Trophoblast cell (in vitro differentiated cells and primary cell): ENCODE measurements around the gene CTAGE9.

Experiments
- DNase-seq, 2 donors: peaks; one replicate each; pipeline ENCODE4 v3.0.0-alpha.2; 2016
- H2AFZ ChIP-seq: 2 replicates; pipeline ENCODE4 v1.6.1; 2013; ENCODE audit warnings: low read length, moderate library complexity, mild to moderate bottlenecking; ENCODE audit not compliant: insufficient read depth, poor library complexity
- H2AK5ac ChIP-seq: 2 replicates; pipeline ENCODE4 v1.6.1; 2013; ENCODE audit warnings: mild to moderate bottlenecking, low read length
- H2BK120ac ChIP-seq: 2 replicates; pipeline ENCODE4 v1.6.1; 2013; ENCODE audit warnings: low read length, mild to moderate bottlenecking, moderate library complexity; ENCODE audit not compliant: insufficient read depth, poor library complexity
- H2BK12ac ChIP-seq: 2 replicates; pipeline ENCODE4 v1.6.1; 2013; ENCODE audit warnings: mild to moderate bottlenecking, low read length, moderate library complexity
- H2BK5ac ChIP-seq: 2 replicates; pipeline ENCODE4 v1.6.1; 2013; ENCODE audit warnings: low read length, low read depth, moderate library complexity, mild to moderate bottlenecking; ENCODE audit not compliant: poor library complexity
- H3K14ac ChIP-seq: 2 replicates; pipeline ENCODE4 v1.6.1; 2013; ENCODE audit warnings: mild to moderate bottlenecking, low read length
- H3K18ac ChIP-seq: 2 replicates; pipeline ENCODE4 v1.6.1; 2013; ENCODE audit warnings: mild to moderate bottlenecking, low read length
- H3K23ac ChIP-seq: 2 replicates; pipeline ENCODE4 v1.6.1; 2013; ENCODE audit warnings: low read length
- H3K27ac ChIP-seq: 2 replicates; pipeline ENCODE4 v1.5.1; 2013; ENCODE audit warnings: low read depth, mild to moderate bottlenecking, inconsistent platforms, low read length, moderate library complexity
- H3K27me3 ChIP-seq: 2 replicates; pipeline ENCODE4 v1.6.1; 2013; ENCODE audit warnings: inconsistent platforms, mild to moderate bottlenecking, low read length, moderate library complexity; ENCODE audit not compliant: insufficient read depth
- H3K36me3 ChIP-seq, 2 experiments: 1 replicate in 1 of 2; 2 replicates in 1 of 2; pipeline ENCODE4 v1.6.1; 2013; ENCODE audit warnings: low read length in 2 of 2, mild to moderate bottlenecking in 2 of 2, moderate library complexity in 1 of 2; ENCODE audit not compliant: insufficient read depth in 2 of 2, control insufficient read depth in 1 of 2
- H3K4ac ChIP-seq: 2 replicates; pipeline ENCODE4 v1.6.1; 2013; ENCODE audit warnings: low read depth, mild to moderate bottlenecking, low read length, moderate library complexity
- H3K4me1 ChIP-seq, 2 experiments: 1 replicate in 1 of 2; 2 replicates in 1 of 2; pipeline ENCODE4 v1.6.1; 2013; ENCODE audit warnings: low read length in 2 of 2, mild to moderate bottlenecking in 2 of 2, moderate library complexity in 1 of 2; ENCODE audit not compliant: insufficient read depth in 2 of 2, control insufficient read depth in 1 of 2
- H3K4me2 ChIP-seq: 2 replicates; pipeline ENCODE4 v1.6.1; 2013; ENCODE audit warnings: inconsistent platforms, mild to moderate bottlenecking, low read length, moderate library complexity
- H3K4me3 ChIP-seq: 2 replicates; pipeline ENCODE4 v1.5.1; 2013; ENCODE audit warnings: mild to moderate bottlenecking, low read depth, low read length, inconsistent platforms
- H3K79me1 ChIP-seq: one replicate; pipeline ENCODE4 v1.6.1; 2013; ENCODE audit warnings: low read length
- H3K79me2 ChIP-seq: 2 replicates; pipeline ENCODE4 v1.6.1; 2013; ENCODE audit warnings: low read length, mild to moderate bottlenecking; ENCODE audit not compliant: control insufficient read depth, insufficient read depth, poor library complexity
- H3K9ac ChIP-seq: 2 replicates; pipeline ENCODE4 v1.6.1; 2013; ENCODE audit warnings: mild to moderate bottlenecking, low read length
- H3K9me3 ChIP-seq: 2 replicates; pipeline ENCODE4 v1.6.1; 2013; ENCODE audit warnings: low read depth, mild to moderate bottlenecking, control low read depth, inconsistent platforms, low read length; ENCODE audit not compliant: insufficient read depth
- H4K12ac ChIP-seq: 2 replicates; pipeline ENCODE4 v1.6.1; 2013; ENCODE audit warnings: low read depth, mild to moderate bottlenecking, low read length, moderate library complexity
- H4K8ac ChIP-seq: 2 replicates; pipeline ENCODE4 v1.6.1; 2013; ENCODE audit warnings: low read depth, mild to moderate bottlenecking, low read length, moderate library complexity
- H4K91ac ChIP-seq: one replicate; pipeline ENCODE4 v1.6.1; 2013; ENCODE audit warnings: low read depth, mild to moderate bottlenecking, low read length, moderate library complexity
- WGBS: extraction: QIAGEN DNeasy Blood & Tissue Kit; methylation state at CpG from one replicate; pipeline ENCODE4 v1.1.7; 2013; ENCODE audit warnings: missing lambda C conversion rate; ENCODE audit not compliant: insufficient read length, insufficient coverage; ENCODE audit errors: extremely low coverage; 5-methylcytosine and 5-hydroxymethylcytosine counted together

Gene CTAGE9

DNA sequence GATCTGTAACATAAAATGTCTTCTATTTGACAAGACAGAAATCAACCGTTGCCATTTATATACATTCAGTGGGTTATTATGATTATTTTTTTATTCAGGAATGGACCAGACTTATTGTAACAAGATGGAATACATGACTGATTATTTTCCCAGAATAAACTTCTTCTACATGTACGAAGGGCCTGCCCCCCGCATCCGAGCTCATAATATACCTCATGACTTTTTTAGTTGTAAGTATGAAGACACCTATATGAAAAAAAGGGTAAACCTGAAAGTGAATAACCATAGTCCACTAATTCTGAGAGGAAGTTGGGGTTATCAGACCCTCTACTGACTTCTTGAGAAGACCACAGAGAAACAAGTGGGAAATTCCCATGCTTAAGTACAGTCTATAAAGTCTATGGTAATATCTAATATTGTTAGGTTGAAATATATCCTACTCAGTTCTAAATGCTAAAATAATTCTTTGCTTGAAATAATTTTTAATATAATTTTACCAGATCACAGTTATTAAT, 25.5 kb downstream of the CTAGE9 start:
- H3K9ac ChIP-seq = no peak overlapping the region
- no peaks in the 10 kb centered on the region for H3K9me3 ChIP-seq
- no peaks in the 10 kb centered on the region for H3K27me3 ChIP-seq
- H3K79me1 ChIP-seq = no peaks in the 10 kb centered on the region
- H3K79me2 ChIP-seq = no peaks in the 10 kb centered on the region
- H3K36me3 ChIP-seq = no peaks in the 10 kb centered on the region
- no peak overlapping the region for H4K12ac ChIP-seq
- H3K18ac ChIP-seq = no peak overlapping the region
- no peak overlapping the region for H3K23ac ChIP-seq
- H3K27ac ChIP-seq = no peak overlapping the region
- H2AFZ ChIP-seq = no peak overlapping the region
- no peak overlapping the region for H2BK12ac ChIP-seq
- H4K91ac ChIP-seq = no peak overlapping the region
- no peak overlapping the region for H4K8ac ChIP-seq
- no peak overlapping the region for H2BK5ac ChIP-seq
- no peak overlapping the region for H3K4me2 ChIP-seq
- H3K4me1 ChIP-seq = no peaks in the 10 kb centered on the region
- DNase-seq = no peak
- no peak overlapping the region for H3K14ac ChIP-seq
- WGBS = no CpG with 5 or more reads among the region's 4 CpGs
- no peak overlapping the region for H2AK5ac ChIP-seq
- no peak overlapping the region for H3K4ac ChIP-seq
- H2BK120ac ChIP-seq = no peak overlapping the region
- H3K4me3 ChIP-seq = no peak overlapping the region

DNA sequence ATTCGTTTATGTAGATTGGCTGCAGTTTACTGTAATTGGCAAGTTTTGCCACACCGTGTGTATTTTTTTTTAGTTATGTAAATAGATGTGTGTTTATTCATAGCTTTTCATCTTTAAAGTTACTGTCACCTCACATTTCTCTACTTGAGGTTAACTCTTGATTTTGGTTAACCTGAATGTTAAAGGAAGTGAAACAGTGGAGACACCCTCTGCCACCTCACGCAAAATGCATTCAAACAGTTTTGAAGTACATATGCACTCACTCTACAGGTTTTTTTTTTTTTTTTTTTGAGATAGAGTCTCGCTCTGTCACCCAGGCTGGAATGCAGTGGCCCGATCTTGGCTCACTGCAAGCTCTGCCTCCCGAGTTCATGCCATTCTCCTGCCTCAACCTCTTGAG, 27.3 kb downstream of the CTAGE9 start:
- H3K9ac ChIP-seq = no peak overlapping the region
- H2BK120ac ChIP-seq = no peak overlapping the region
- H3K27me3 ChIP-seq = no peaks in the 10 kb centered on the region
- no peaks in the 10 kb centered on the region for H3K36me3 ChIP-seq
- no peak overlapping the region for H3K18ac ChIP-seq
- no peak overlapping the region for H2BK12ac ChIP-seq
- H3K4me2 ChIP-seq = no peak overlapping the region
- peak; percentile 5 to 74 for DNase-seq
- no peak overlapping the region for H3K4ac ChIP-seq
- H3K4me3 ChIP-seq = no peak overlapping the region
- no peak overlapping the region for H2BK5ac ChIP-seq
- no peak overlapping the region for H3K14ac ChIP-seq
- H3K9me3 ChIP-seq = no peaks in the 10 kb centered on the region
- H4K91ac ChIP-seq = no peak overlapping the region
- no peak overlapping the region for H3K23ac ChIP-seq
- no peak overlapping the region for H2AFZ ChIP-seq
- H3K79me2 ChIP-seq = no peaks in the 10 kb centered on the region
- H3K79me1 ChIP-seq = no peaks in the 10 kb centered on the region
- no peak overlapping the region for H4K12ac ChIP-seq
- H3K27ac ChIP-seq = no peak overlapping the region
- H2AK5ac ChIP-seq = no peak overlapping the region
- no peaks in the 10 kb centered on the region for H3K4me1 ChIP-seq
- no CpG with 5 or more reads among the region's 6 CpGs for WGBS
- no peak overlapping the region for H4K8ac ChIP-seq

DNA sequence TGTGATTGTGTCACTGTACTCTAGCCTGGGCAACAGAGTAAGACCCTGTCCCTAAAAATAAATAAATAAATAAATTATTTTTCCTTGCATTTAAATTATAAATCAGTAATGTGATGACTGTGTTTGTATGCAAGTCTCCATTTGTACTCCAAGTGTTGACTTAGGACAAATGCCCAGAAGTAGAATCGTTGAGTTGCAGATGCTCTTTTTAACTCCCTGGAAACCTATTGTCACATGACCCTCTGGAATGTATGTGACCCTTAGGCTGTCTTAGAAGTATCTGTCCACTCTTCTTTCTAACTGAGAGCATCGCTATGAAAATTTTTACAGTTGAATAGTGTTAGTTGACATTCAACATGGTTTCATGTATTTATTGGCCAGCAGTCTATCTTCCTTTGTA, 28.4 kb downstream of the CTAGE9 start:
- Histone ChIP-seq H2AFZ (no peak overlapping the region), H3K9me3 (no peaks in the 10 kb centered on the region), H3K9ac (no peak overlapping the region), H2BK120ac (no peak overlapping the region), H3K79me2 (no peaks in the 10 kb centered on the region), H3K36me3 (no peaks in the 10 kb centered on the region), H3K4me3 (no peak overlapping the region), H3K4ac (no peak overlapping the region), H3K23ac (no peak overlapping the region), H4K8ac (no peak overlapping the region), H2AK5ac (no peak overlapping the region), H4K91ac (no peak overlapping the region), H4K12ac (no peak overlapping the region), H3K4me1 (no peaks in the 10 kb centered on the region), H3K4me2 (no peak overlapping the region), H3K14ac (no peak overlapping the region), H3K79me1 (no peaks in the 10 kb centered on the region), H3K27me3 (no peaks in the 10 kb centered on the region), H3K18ac (no peak overlapping the region), H2BK12ac (no peak overlapping the region), H3K27ac (no peak overlapping the region), H2BK5ac (no peak overlapping the region)
- no peak for DNase-seq
- WGBS = no CpG with 5 or more reads among the region's 2 CpGs

DNA sequence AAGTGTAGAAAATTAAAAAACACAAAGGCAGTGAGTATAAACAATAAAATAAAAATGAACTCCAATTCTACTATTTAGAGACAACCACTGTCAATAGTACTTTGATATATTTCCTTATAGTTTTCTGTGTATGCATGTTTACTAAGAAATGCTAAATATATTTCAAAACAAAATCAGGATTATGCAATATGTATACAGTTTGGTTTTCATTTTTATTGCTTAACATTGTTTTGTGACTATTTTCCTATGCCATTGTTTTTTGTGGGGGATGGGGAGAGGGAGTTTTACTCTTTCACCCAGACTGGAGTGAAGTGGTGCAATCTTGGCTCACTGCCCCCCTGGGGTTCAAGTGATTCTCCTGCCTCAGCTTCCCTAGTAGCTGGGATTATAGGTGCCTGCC, 29.2 kb downstream of the CTAGE9 start:
- no peak overlapping the region for H3K23ac ChIP-seq
- no peak overlapping the region for H3K4ac ChIP-seq
- H3K4me3 ChIP-seq = no peak overlapping the region
- H4K8ac ChIP-seq = no peak overlapping the region
- no peak overlapping the region for H2BK120ac ChIP-seq
- H2AFZ ChIP-seq = no peak overlapping the region
- H3K9me3 ChIP-seq = no peaks in the 10 kb centered on the region
- no peak overlapping the region for H2BK5ac ChIP-seq
- H3K18ac ChIP-seq = no peak overlapping the region
- DNase-seq = no peak
- no peak overlapping the region for H2AK5ac ChIP-seq
- H4K91ac ChIP-seq = no peak overlapping the region
- no peak overlapping the region for H3K9ac ChIP-seq
- H3K4me1 ChIP-seq = no peaks in the 10 kb centered on the region
- H3K79me2 ChIP-seq = no peaks in the 10 kb centered on the region
- H3K79me1 ChIP-seq = no peaks in the 10 kb centered on the region
- H3K4me2 ChIP-seq = no peak overlapping the region
- no peaks in the 10 kb centered on the region for H3K36me3 ChIP-seq
- no peak overlapping the region for H2BK12ac ChIP-seq
- no peaks in the 10 kb centered on the region for H3K27me3 ChIP-seq
- H4K12ac ChIP-seq = no peak overlapping the region
- H3K27ac ChIP-seq = no peak overlapping the region
- H3K14ac ChIP-seq = no peak overlapping the region
